LNCaP clone FGC (cell line): ENCODE measurements around the gene SUPV3L1.

Experiments
- DNase-seq: peaks from one replicate; pipeline ENCODE4 v3.0.0-alpha.2; 2011; ENCODE audit warnings: low read depth
- H3K4me3 ChIP-seq: 2 replicates; pipeline ENCODE4 v1.5.1; 2011; ENCODE audit warnings: mild to moderate bottlenecking, low read depth, low read length, control low read depth
- TF ChIP-seq, protein P1 (sequence below): IDR thresholded peaks from 2 replicates; pipeline ENCODE4 v1.5.1; 2012; ENCODE audit warnings: mild to moderate bottlenecking; ENCODE audit not compliant: control insufficient read depth, insufficient read depth; ENCODE audit errors: extremely low read depth

Gene SUPV3L1

DNA sequence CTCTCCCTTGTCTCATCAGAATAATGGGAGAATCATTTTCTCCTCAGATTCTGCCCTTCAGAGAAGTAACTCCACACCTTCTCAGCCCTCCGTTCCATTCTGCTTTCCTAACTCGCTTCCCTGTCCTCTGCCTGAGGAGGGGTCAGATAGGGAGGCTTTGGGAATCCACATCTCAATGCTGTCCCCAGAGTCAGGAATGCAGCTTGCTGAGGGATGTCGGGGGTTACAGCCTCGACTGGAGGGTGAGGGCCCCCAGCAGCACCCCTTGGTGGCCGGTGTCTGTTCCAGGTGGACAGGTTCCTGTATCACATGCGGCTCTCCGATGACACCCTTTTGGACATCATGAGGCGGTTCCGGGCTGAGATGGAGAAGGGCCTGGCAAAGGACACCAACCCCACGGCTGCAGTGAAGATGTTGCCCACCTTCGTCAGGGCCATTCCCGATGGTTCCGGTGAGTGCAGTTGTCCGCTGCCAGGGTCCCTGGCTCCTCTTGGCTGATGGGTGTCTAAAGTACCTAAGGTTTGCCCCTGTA is 47.0 kb downstream of the SUPV3L1 start:
- TF ChIP-seq, protein P1, sequence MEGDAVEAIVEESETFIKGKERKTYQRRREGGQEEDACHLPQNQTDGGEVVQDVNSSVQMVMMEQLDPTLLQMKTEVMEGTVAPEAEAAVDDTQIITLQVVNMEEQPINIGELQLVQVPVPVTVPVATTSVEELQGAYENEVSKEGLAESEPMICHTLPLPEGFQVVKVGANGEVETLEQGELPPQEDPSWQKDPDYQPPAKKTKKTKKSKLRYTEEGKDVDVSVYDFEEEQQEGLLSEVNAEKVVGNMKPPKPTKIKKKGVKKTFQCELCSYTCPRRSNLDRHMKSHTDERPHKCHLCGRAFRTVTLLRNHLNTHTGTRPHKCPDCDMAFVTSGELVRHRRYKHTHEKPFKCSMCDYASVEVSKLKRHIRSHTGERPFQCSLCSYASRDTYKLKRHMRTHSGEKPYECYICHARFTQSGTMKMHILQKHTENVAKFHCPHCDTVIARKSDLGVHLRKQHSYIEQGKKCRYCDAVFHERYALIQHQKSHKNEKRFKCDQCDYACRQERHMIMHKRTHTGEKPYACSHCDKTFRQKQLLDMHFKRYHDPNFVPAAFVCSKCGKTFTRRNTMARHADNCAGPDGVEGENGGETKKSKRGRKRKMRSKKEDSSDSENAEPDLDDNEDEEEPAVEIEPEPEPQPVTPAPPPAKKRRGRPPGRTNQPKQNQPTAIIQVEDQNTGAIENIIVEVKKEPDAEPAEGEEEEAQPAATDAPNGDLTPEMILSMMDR, result no peak
- DNase-seq, result no peak
- H3K4me3 ChIP-seq, result no peak overlapping the region

DNA sequence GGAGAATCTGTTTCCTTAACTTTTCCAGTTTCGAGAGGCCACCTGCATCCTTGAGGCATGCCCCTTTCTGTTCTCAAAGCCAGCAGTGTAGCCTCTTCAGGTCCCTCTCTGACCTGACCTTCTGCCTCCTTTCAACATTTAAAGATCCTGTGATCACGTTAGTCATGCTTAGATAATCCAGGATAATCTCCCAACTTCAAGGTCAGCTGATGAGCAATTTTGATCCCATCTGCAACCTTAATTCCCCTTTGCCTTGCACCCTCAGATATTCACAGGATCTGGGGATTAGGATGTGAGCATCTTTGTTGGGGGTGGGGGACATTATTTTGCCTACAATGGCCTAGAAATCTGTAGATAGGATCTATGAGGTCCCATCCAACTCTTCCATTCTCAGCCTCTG is 48.1 kb downstream of the SUPV3L1 start:
- H3K4me3 ChIP-seq, result no peak overlapping the region
- DNase-seq, result no peak
- TF ChIP-seq, protein P1, result no peak

DNA sequence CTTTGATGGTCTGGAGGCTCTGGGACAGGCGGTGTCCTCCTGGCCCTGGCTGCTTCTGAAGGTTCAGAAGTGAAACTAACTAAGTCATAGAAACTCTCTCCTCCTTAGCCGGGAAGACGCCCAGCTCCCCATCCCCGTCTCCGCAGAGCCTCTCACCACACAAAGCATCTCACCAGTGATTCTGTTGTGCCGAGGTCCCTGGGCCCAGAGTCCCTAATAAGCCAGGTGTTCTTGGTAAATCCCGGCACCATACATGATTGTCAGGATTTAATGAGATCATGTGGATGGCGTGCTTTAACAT is 49.5 kb downstream of the SUPV3L1 start:
- H3K4me3 ChIP-seq, result no peak overlapping the region
- DNase-seq, result no peak
- TF ChIP-seq, protein P1, result no peak

DNA sequence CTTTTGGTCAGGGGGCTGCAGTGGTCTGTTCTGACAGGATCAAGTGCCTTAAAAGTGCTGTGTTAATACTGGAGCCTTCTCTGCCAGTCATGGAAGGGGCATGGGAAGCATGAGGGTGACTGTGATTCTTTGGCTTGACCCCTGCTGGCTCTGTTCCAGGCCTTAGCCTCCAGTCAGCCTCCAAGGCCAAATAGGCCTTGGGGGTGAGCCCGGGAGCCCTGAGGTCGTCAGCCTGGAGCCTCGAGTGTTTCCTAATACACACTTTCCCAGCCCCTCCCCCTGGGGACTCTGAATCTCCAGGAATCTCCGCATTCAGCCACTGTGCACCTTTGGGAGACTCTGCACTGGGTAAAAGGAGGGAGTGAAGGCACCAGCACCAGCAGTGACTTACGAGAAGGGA is 50.1 kb downstream of the SUPV3L1 start:
- DNase-seq, result no peak
- H3K4me3 ChIP-seq, result no peak overlapping the region
- TF ChIP-seq, protein P1, result no peak

DNA sequence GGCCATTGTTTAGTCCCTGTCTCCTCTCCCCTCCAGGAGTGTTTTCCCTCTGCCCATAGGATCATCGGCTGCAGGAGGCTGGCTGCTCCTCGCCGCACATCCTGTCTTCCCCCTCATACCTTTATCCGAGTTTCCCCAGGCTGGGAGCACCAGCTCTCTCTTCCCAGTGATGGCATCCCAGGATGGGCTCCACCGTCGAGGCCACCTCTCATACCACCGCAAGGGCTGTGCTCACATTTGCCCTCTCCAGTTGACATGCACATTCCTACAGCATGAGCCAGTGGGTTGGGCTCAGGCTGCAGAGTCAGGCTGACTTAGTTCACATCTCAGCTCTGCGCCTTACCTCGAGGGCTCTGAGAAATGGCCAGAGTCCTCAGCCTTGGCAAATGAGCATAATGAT is 52.2 kb downstream of the SUPV3L1 start:
- H3K4me3 ChIP-seq, result no peak overlapping the region
- TF ChIP-seq, protein P1, result no peak
- no peak for DNase-seq

DNA sequence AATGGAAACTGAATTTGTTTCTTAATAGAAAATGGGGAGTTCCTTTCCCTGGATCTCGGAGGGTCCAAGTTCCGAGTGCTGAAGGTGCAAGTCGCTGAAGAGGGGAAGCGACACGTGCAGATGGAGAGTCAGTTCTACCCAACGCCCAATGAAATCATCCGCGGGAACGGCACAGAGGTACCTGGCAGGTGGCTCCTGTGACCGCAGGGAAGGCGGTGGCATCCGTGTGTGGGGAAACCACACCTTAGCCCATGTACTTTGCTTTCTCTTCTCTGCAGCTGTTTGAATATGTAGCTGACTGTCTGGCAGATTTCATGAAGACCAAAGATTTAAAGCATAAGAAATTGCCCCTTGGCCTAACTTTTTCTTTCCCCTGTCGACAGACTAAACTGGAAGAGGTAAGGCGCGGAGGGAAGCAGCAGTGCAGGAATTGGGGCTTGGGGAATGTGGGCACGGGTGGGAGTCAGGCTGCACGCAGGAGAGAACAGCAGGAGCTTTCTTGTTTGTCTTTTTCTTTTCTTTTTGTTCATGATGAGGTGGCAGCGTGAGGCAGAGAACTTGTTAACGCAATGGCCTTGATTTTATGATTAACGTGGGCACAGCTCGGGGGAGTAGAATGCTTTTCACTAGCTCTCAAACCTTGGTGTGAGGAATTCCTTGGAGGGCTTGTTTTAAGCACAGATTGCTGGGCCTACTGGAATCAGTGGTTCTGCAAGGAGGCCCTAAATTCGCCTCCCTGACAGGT is 52.9 kb downstream of the SUPV3L1 start:
- no peak overlapping the region for H3K4me3 ChIP-seq
- TF ChIP-seq, protein P1, result no peak
- DNase-seq, result no peak

DNA sequence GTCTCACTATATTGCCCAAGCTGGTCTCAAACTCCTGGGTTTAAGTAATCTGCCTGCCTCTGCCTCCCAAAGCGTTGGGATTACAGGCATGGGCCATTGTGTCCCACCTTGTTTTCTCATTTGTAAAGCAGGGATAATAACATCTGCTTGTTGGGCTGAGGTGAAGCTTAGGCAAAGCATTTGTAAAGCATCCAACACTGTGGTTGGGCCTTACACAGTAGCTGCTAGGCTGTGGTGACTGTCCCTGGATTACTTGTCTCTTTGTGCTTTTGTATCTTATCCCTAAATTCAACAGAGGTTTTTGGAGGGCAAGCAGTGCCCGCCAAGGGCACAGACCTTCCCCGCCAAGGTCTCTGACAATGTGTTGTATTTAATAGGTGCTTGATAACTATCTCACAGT is 54.4 kb downstream of the SUPV3L1 start:
- TF ChIP-seq, protein P1, result no peak
- H3K4me3 ChIP-seq, result no peak overlapping the region

More for the DNA sequence above, 54.4 kb downstream of the SUPV3L1 start:
- DNase-seq, result no peak
